Caki2 (cell line): ENCODE data around the gene DLGAP5. TPM values are rescaled to one million over a fixed set of nuclear protein-coding genes. Genes with fewer than 3 reads are reported as not detected.

Source experiments
- DNase-seq: peaks from one replicate; pipeline ENCODE4 v3.0.0-alpha.2; 2015; ENCODE audit warnings: low read depth
- in situ Hi-C: cut with HindIII; loops from 2 replicates; pipeline ENCODE4 v1.10.0; 2016; ENCODE audit warnings: low sequenced_read_pairs, low pct_unique_long_range_greater_than_20kb, mixed read lengths
- total RNA-seq: library from RNA; depleted of rRNA; stranded (reverse); fragments of >200 nt; shearing (Covaris generic); gene quantifications from 2 replicates; pipeline ENCODE4 v1.2.3, GENCODE V29; 2014; ENCODE audit warnings: low replicate concordance

DLGAP5 gene
- total RNA-seq, 1 experiment from 2014 or later: 27.1 TPM

DNA sequence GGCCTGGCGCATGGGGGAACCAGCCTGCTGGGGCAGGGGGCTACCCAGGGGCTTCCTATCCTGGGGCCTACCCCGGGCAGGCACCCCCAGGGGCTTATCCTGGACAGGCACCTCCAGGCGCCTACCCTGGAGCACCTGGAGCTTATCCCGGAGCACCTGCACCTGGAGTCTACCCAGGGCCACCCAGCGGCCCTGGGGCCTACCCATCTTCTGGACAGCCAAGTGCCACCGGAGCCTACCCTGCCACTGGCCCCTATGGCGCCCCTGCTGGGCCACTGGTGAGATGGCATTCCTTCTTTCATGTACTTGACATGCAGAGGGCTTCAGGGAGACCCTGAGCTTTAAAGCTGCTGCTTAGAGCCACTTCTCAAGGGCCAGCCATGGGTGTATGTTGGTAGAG lies 53.3 kb downstream of the DLGAP5 start:
- DNase-seq: no peak
- in situ Hi-C loops: no loop called here

DNA sequence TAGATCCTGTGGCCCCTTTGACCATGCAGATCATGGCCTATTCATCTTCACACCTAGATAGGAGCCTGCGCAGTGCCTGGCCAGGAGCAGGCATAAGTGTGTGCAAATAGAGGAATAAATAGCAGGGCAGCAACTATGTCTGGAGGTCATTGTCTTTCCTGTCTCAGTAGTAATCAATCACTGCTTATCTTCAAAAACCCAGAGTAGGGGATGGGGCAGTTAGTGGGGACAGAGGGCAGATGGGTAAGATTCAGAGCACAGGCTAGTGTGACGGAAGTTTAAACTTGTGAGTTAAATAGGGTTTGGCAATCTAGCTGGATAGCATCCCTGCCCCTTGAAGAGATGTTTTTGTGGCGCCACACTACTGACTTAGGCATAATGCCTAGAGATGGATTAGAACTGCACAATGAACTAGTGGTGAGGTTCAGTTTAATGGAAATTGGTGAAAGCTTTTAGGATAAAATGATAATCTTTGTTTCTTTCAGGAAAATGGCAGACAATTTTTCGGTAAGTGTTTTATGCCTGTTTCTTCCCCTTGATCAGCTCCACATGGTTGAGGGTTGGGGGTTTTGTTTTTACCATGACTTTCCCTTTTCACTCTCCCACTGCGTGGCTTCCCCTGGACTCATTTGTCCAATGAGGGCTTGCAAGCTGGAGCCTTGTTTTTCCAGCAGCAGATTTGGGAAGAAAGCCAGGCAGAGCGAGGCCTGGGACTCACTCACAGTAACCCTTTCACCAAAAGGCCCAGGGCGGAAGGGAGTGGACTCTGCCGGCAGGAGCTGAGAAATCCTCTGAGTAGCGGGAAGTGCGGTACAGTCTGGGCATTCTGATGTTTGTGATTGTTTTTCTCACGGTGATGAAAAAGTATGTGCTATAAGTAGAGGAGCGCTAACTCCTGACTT lies 54.2 kb downstream of the DLGAP5 start:
- in situ Hi-C loops: no loop called here
- DNase-seq: no peak

DNA sequence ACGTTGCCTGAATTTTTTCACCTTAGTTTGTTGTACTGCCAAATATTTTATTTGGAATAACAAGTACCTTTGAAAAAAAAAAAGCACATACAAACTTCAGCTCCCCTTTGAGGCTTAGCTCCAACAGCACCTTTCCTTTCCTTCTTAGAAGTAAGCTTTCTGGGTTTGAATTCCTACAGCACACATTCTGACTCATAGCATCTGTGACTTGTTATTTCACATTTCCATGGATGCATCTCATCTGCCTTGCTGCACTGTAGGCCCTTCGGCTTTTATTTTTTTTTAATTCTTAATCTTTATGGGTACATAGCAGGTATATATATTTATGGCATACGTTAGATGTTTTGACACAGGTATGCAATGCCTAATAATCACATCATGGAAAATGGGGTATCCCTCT lies 55.1 kb downstream of the DLGAP5 start:
- in situ Hi-C loops: no loop called here
- no peak for DNase-seq

DNA sequence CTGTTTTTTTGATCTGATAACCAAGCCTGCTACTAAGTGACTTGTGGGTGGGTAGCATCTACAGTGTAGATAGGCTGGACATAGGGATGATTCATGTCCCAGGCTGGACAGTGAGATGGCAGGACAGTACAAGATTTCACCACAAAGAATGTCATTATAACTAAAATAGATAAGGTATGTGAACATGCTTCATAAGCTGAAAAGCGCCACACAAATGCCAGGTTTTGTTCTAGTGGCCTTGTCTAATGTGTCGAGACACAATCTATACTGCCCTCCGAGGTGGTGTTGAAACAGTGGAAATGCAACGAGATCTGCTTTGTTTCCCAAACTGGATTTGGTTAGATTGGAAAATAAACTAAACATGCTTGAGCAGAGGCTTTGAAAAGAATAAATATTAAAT lies 58.0 kb downstream of the DLGAP5 start:
- in situ Hi-C loops: no loop called here
- no peak for DNase-seq

DNA sequence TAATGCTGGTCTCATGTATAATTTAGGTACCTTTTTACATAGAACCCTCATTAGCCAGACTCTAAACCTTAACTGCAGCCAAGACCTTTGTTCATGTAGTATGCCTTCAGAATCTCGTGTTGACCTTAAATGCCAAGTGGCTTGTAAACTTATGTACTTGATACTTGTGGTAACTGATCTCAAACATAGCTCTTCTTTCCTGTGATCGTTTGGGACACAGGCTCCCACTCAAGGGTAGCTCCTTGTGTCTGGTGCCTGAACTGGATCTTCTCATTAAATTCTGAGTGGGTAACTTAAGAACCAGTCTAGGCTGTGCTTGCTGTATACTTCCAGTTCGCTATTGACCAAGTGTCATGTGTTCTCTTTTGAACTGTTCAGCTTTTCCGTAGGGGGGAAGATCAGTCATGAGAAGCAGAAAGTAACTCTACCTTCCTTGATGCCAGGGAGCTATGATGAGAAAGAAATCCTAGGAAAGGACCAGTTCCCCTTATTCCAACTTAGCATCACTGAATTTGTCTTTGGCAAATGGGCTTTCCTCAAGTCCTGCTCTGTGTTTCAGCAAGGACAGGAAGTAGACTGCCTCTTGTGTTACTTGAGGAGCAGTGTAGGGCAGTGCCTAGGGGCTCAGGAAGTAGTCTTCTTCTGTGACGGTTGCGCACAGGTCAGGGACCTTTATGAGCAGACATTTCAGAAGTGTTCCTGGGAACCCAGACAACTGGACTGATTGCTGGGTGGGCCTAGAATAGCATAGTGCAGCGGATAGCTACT lies 59.8 kb downstream of the DLGAP5 start:
- no peak for DNase-seq
- in situ Hi-C loops: no loop called here

DNA sequence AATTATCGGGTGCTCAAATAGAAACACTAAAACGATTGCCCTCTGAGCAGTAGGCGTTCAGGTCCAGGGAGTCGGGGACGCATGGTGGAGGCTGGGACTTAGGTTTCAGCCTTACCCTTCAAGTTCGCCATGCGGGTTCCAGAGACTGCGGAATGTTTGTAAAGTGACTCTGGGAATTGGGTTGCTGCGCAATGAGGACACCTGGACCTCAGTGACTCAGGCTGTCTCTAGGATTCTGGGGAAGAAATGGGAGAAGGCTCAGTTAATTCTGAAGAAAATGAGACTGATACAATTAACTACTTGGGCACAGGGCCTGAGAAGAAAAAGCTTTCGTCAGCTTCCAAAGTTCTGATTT lies 61.2 kb downstream of the DLGAP5 start:
- peak; percentile 56 for DNase-seq

DNA sequence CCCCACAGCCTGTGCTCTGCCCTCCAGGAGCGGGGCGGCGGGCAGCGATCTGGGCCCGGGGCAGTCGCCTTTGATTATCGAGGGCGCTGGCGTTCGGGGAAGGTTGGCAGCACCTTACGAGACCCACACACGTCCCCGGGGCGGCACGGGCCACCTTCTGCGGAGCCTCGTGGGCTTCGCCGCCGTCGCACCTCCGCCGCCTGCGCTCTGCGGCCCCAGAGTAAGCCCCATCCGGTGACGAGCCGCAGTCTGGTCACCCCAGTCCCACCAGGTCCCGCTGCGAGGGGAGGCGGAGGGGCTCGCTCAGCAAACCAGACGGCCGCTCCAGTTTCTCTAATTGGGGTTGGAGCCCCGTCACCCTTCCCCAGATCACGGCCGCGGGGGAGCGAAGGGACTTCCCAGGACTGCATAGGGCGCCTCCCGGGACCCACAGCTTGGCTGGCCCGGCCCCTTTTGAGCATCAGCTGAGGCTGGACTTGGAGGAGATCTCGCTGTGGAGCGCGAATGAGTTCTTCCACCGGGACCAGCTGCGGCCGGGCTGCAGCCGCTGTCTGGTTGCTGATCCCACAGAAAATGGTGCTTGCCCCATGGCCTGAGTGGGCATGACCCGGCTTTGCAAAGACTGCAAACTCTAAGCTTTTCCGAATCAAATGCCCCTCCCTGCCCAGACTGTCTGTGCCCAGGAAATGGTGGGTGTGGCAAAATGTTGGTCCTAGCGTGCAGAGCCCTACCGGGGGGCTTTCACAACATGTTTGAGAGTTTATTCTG lies 61.8 kb downstream of the DLGAP5 start:
- in situ Hi-C loops: no loop called here
- DNase-seq: peak; percentile 67

More for the DNA sequence above, 61.2 kb downstream of the DLGAP5 start:
- in situ Hi-C loops: no loop called here

DNA sequence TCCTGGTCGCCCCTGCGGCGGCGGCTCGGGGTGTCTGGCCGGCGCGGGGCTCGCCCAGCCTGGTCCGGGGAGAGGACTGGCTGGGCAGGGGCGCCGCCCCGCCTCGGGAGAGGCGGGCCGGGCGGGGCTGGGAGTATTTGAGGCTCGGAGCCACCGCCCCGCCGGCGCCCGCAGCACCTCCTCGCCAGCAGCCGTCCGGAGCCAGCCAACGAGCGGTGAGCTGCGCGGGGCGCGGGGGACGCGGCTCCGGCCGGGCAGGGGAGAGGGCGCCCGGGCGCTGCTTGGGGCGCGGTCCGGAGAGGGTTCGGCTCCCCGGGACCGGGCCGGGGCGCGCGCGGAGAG lies 62.3 kb downstream of the DLGAP5 start, which contains the start of gene LGALS3:
TSS of gene LGALS3 (plus strand) at position 167 of the 342 bp plus-strand sequence. CDS start 8,122 bp downstream, outside the sequence.
- in situ Hi-C loops: no loop called here
- DNase-seq: peak; percentile 75

DNA sequence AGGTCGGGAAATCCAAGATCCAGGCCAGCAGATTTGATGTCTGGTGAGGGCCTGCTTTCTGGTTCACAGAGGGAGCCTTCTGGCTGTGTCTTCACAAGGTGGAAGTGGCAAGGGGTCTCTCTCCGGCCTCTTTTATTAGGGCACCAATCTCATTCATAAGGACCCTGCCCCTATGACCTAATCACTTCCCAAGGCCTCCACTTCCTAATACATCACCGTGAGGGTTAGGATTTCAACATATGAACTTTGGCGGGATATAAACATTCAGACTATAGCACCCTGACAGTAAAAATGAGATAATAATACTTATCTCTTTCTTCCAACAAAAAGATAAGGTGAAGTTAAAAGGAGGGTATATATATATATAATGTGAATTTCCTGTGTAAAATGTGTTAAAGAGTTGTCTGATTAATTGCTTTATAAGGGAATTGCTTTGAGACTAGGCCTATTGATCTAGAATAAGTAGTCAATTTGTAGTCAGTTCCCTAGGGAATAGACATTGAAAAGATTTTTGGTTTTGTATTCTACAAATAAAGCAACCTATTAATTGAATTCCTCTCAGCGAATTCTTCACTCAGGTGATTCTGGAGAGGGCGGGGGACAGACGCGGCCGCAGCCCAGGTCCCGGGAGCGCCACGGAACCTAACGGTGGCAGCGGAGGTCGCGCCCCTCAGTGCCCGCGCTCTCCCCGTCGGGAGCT lies 62.8 kb downstream of the DLGAP5 start:
- no peak for DNase-seq
- in situ Hi-C loops: no loop called here

DNA sequence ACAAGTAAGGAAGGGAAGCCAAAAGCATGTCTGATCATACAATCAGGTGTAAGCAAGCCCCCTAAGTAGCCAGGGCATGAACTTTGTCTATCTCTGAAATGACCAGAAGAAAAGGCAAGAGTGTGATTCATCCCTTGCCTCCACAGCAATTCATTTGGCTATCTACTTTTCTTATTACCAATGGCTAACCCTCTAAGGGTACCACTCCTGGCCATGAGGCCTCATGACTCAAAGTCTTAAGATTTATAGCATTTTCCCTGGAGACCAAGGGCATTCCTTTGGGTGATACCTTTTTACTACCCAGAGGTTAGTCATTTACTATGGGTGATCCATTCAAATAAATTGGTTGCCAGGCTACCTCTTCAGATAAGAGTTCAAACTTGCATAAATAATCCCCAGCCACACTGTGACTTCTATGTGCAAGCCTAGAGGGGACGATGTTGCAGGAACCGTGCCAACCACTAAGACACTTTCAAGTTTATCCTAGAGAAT lies 63.9 kb downstream of the DLGAP5 start:
- in situ Hi-C loops: no loop called here

DNA sequence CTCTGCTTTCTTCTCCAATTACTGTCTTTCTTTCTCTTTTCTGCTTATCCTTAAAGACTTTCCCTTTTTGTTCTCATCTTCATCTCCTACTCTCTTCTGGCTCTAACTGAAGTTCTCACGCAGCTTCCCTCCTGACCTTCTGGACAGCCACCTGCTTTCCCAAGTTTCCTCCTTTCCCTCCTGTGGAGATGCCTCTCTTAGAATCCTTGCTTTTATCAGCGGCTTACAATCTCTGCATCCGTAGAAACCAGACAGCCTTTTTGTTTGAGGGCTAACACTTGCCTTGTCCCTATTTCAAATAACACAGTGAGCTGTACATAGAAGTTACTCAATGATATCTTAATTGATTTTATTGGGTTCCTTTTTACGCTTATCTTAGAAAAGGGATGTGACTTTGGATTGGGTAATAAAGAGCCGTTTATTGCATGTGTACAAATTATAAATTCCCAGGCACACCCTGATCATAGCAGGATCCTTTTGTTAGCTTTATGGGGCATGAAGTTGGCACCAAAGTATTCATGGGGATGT lies 64.4 kb downstream of the DLGAP5 start:
- DNase-seq: no peak
- in situ Hi-C loops: no loop called here

More for the DNA sequence above, 63.9 kb downstream of the DLGAP5 start:
- DNase-seq: peak; percentile 77

DNA sequence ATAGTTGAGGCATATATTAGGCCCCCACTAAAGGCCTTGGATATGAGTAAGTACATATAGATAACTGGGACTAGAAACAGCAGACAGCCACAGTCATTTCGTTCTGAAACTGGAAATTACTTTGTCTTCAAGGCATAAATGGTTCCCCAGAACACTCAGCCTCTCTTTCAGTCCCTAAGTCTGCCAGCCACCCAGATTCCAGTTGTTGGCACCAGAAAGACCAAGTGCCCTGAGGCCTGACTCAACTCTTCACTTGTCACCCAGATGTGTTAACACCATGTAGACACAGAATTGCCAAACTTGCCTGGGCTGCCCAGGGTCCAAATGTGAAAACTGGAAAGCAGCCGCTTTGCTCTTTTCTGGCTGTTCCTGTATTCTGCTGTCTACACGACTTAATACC lies 65.4 kb downstream of the DLGAP5 start:
- in situ Hi-C loops: no loop called here
- no peak for DNase-seq

DNA sequence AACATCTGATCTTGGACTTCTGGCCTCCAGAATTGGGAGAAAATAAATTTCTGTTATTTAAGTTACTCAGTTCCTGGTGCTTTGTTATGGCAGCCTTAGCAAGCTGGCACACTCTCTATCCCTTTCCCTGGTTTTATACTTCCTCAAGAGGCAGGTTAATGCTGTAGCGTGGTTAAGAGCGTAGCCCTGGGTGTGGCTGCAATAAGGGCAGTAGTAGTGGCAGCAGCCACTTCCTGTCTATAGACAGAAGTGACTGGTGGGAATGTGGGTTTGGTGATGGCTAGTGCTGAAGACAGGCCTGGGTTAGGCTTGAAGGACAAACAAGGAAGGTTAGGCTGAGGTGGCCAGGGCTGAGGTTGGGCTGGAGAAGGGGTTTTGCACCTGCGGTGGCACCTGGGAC lies 66.0 kb downstream of the DLGAP5 start:
- in situ Hi-C loops: no loop called here
- DNase-seq: no peak

DNA sequence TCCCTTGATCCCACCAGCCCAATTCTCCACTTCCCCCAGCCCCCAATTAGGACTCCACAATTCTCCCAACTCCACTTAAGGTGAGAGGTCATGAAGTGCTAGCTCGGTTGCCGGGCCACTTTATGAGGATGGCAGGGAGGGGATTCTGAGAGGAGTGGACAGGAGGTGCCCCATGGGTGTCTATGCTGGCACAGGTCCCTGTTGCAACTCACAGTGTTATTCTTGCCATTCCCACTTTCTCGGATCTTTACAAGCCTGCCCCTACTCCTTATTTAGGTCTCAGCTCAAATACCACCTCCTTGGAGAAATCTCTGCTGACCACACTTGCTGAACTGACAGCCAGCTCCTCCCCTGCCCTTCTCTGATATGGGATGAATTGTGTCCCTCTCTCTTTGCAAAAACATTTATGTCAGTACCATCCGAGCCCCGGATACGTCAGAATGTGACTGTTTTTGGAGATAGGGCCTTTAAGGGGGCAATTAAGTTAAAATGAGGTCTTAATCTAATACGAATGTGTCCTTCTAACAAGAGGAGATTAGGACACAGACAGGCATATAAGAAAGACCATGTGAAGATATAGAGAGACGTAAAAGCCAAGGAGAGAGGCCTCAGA lies 66.5 kb downstream of the DLGAP5 start:
- DNase-seq: no peak
- in situ Hi-C loops: no loop called here

DNA sequence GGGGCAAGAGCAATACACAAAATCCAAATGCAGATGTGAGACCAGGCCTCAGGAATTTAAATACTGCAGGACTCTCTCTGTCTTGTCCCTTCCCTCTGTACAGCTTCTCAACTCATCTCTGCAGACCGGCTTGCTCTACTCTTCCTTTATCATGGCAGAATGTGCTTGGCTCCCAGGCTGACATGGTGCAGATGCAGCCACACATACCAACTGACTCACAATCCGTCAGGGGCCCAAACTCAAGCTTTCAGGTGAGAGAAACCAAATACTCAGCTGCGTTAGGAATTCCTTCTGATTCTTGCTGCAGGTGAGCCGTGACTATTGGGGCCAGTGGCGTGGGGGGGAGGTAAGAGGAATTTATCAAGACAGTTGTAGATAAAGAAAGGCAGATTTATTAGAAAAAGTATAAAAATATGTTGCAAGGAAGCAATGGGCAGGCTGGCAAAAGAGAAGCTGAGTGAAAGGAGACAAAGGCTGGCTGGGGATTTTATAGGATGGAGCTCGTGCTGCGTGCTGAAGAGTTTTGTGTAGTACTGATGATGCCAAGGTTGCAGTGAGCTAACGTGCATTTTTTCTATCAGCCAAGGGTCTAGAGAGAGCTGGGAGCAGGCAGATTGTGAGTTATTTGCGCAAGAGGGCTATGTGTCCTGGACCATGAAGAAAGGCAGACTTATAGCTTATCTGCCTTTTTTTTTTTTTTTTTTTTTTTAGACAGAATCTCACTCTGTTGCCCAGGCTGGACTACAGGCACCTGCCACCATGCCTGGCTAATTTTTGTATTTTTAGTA lies 67.3 kb downstream of the DLGAP5 start:
- in situ Hi-C loops: no loop called here
- no peak for DNase-seq

DNA sequence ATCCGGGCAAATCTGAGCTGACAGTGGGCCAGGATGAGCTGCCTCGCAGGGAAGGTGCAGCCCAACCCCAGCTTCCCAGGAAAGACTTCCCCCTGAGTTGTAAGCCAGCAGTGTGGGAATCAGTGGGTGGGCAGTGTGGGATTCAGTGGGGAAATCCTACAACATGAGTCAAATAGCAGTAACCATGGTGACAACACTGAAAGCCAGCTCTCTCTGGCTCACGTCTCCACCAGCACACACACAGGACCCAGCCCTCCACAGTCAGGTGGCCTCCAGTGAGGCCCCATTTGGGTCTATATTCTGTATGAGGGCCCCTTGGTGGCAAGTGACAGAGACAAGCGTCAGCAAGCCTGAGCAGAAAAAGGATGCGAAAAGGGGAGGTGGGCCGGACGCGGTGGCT lies 68.3 kb downstream of the DLGAP5 start:
- DNase-seq: no peak

More for the DNA sequence above, 68.3 kb downstream of the DLGAP5 start:
- in situ Hi-C loops: no loop called here
